ENCODE results near the gene HMGB3.

HMGB3 gene

DNA sequence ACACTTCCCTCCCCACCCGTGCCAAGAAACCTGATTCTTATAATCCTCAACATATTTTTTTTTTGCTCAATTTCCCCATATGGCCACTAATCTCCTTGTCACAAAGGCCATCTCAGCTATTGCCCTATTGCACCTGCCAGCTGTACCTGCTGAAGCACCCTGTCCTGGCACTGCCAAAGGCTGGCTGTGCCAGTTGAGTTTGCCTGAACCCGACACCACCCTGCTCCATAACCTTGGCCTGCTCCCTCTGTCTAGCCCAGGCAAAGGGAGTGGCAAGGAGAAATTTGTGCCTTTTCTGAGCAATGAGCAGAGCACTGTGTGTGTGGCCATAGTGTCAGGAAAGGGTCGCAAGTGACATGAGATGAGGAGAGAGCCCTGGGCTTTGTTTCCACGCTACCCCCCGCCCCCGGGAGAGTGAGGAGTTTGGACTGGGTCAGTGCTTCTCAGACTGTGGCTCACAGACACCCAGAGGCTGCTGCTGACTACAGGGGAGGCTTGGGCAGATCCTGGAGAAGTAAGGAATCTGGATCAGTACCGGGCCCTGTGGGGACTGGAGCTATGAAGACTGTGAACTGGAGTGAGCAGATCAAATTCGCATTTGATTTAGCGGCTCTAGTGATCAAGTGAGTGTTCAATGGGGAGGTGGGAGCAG lies 42.2 kb upstream of the HMGB3 start:
- no peaks in the 10 kb centered on the region for H3K27me3 ChIP-seq
- DNase-seq, result no peak

DNA sequence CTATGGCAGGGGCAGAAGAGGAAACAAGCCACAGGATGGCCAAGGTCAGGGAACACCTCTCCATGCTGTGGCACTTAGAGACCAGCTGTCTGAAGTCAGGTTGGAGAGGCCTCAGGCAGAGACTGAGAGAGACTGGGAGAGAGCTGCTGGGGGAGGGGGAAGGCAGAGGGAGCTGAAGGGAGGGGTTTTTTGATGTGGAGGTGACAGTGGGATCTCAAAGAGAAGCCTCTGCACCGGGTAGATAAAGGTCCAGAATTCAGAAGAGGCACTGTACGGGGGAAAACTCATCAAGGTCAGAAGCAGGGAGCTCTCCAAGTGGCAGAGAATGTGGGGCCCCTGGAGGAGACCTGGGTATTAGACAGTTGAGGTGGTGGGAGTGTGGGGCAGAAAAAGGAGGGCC lies 41.6 kb upstream of the HMGB3 start:
- no peak overlapping the region for H3K4me3 ChIP-seq
- intact Hi-C loops (cut with DNase I; ENCODE audit: low total_unique reads), result no loop called here
- TF ChIP-seq, protein P1, sequence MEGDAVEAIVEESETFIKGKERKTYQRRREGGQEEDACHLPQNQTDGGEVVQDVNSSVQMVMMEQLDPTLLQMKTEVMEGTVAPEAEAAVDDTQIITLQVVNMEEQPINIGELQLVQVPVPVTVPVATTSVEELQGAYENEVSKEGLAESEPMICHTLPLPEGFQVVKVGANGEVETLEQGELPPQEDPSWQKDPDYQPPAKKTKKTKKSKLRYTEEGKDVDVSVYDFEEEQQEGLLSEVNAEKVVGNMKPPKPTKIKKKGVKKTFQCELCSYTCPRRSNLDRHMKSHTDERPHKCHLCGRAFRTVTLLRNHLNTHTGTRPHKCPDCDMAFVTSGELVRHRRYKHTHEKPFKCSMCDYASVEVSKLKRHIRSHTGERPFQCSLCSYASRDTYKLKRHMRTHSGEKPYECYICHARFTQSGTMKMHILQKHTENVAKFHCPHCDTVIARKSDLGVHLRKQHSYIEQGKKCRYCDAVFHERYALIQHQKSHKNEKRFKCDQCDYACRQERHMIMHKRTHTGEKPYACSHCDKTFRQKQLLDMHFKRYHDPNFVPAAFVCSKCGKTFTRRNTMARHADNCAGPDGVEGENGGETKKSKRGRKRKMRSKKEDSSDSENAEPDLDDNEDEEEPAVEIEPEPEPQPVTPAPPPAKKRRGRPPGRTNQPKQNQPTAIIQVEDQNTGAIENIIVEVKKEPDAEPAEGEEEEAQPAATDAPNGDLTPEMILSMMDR (IDR thresholded peaks at IDR 0.05), result no peak
- H3K9me3 ChIP-seq, result peaks cover 0 to 7% (median 0%) of the 10 kb centered on the region in 3 donors
- no peaks in the 10 kb centered on the region for H3K27me3 ChIP-seq
- H3K27ac ChIP-seq, result no peak overlapping the region
- DNase-seq, result no peak
- H3K4me1 ChIP-seq, result no peaks in the 10 kb centered on the region
- no peaks in the 10 kb centered on the region for H3K36me3 ChIP-seq

More for the DNA sequence above, 42.2 kb upstream of the HMGB3 start:
- H3K9me3 ChIP-seq, result peaks cover 0 to 7% (median 0%) of the 10 kb centered on the region in 3 donors
- no peaks in the 10 kb centered on the region for H3K36me3 ChIP-seq
- TF ChIP-seq, protein P1 (IDR thresholded peaks at IDR 0.05), result no peak
- no peaks in the 10 kb centered on the region for H3K4me1 ChIP-seq
- intact Hi-C loops (cut with DNase I; ENCODE audit: low total_unique reads), result no loop called here
- no peak overlapping the region for H3K27ac ChIP-seq
- H3K4me3 ChIP-seq, result no peak overlapping the region

DNA sequence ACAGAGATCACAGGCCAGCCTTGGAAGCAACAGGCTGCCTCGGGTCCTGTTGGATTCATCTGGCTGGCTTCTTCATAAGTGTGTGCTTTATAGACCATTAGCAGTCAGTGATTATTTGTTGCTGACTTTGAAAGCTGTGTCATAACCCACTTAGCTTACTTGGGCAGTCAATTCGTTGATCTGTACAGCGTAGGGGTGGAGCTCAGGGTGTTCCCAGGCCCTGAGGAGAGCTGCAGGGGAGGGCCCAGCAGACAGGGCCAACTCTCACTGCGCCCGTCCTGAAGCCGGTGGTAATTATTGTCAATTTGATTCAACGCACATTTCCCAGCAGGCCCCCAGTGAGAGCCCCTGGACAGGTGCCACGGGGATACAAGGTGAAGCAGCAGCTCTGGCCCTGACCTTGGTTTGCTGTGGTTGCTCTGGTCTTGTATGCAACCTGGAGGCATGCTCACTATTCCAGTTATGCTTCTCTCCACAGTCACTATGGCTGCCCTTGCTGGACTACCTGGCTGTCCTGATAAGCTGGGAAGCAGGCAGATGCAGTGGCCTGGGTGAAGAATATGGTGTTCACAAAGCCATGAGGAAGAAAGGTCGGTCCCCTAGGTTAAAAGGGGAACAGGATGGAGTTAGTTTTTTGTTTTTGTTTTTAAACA lies 40.1 kb upstream of the HMGB3 start:
- intact Hi-C loops (cut with DNase I; ENCODE audit: low total_unique reads), result no loop called here
- H3K4me3 ChIP-seq, result no peak overlapping the region

DNA sequence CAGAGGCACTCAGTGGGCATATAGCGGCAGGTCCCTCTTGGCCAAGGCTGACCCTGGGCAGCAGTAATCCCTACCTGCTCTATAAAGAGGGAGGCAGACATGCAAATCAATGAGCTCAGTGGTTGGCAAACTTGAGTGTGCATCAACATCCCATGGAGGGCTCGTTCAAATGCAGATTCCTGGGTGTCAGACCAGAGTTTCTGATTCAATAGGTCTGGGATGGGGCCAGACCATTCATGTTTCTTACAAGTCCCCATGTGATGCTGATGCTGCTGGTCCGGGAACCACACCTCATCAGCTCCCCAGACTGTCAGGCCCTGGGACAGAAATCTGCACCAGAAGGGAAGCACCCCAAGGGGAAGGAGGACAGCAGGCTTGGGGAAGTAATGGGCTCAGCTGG lies 38.9 kb upstream of the HMGB3 start:
- TF ChIP-seq, protein P1 (IDR thresholded peaks at IDR 0.05), result no peak
- intact Hi-C loops (cut with DNase I; ENCODE audit: low total_unique reads), result no loop called here
- DNase-seq, result no peak
- Histone ChIP-seq H3K4me1 (no peaks in the 10 kb centered on the region), H3K36me3 (no peaks in the 10 kb centered on the region), H3K4me3 (no peak overlapping the region), H3K27me3 (no peaks in the 10 kb centered on the region), H3K27ac (no peak overlapping the region), H3K9me3 (no peaks in the 10 kb centered on the region)

More for the DNA sequence above, 40.1 kb upstream of the HMGB3 start:
- Histone ChIP-seq H3K4me1 (no peaks in the 10 kb centered on the region), H3K27me3 (no peaks in the 10 kb centered on the region), H3K27ac (no peak overlapping the region), H3K36me3 (no peaks in the 10 kb centered on the region), H3K9me3 (no peaks in the 10 kb centered on the region)
- TF ChIP-seq, protein P1 (IDR thresholded peaks at IDR 0.05), result no peak
- no peak for DNase-seq

DNA sequence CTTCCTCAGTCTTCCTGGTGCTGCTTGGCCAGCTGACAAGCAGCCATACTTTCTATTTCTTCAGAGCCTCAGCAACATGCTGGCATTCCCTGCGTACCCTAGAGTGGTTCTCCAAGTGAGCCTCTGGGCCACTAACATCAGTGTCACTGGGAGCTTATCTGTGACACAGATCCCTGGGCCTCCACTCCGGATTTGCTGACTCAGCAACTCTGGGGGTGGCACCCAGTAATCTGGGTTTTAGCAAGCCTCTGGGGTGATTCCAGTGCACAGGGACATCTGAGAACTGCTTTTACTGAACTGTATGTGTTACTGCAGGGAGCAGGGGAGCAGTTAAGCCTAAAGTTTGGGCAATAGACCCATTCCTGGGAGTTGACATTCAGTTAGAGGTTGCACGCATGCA lies 28.2 kb upstream of the HMGB3 start:
- H3K36me3 ChIP-seq, result no peaks in the 10 kb centered on the region
- intact Hi-C loops (cut with DNase I; ENCODE audit: low total_unique reads), result no loop called here
- H3K27ac ChIP-seq, result no peak overlapping the region
- TF ChIP-seq, protein P1 (IDR thresholded peaks at IDR 0.05), result no peak
- H3K4me3 ChIP-seq, result no peak overlapping the region
- peaks cover 0 to 9% (median 8%) of the 10 kb centered on the region in 3 donors for H3K9me3 ChIP-seq
- no peaks in the 10 kb centered on the region for H3K4me1 ChIP-seq
- H3K27me3 ChIP-seq, result no peaks in the 10 kb centered on the region
- no peak for DNase-seq

All from tibial artery (tissue), 4 donors.